CD4-positive, alpha-beta T cell treated with Interleukin-6 at 100 ng/mL for 8 hours (primary cell): ENCODE data around the gene WDR86.

Experiments
- DNase-seq: peaks from one replicate; pipeline ENCODE4 v3.0.0-alpha.2; 2020; ENCODE audit warnings: mixed read lengths, low spot score

The WDR86 gene

GRCh38 chr7:151391358-151391730 is 18.5 kb downstream of the WDR86 start:
- no peak for DNase-seq

- no peak for DNase-seq
Observed at GRCh38 chr7:151390598-151391357, 19.1 kb downstream of the WDR86 start.

- DNase-seq = no peak
Observed at GRCh38 chr7:151389768-151390597, 19.9 kb downstream of the WDR86 start.

GRCh38 chr7:151389096-151389767 is 20.6 kb downstream of the WDR86 start:
- no peak for DNase-seq

GRCh38 chr7:151388430-151388829 is 21.4 kb downstream of the WDR86 start:
- no peak for DNase-seq

- DNase-seq = no peak
Observed at GRCh38 chr7:151388007-151388297, 21.9 kb downstream of the WDR86 start.

- no peak for DNase-seq
Observed at GRCh38 chr7:151387161-151388006, 22.5 kb downstream of the WDR86 start.

- DNase-seq = no peak
Observed at GRCh38 chr7:151386301-151387160, 23.3 kb downstream of the WDR86 start.

GRCh38 chr7:151385626-151386300 is 24.1 kb downstream of the WDR86 start:
- DNase-seq = no peak

- DNase-seq = no peak
Observed at GRCh38 chr7:151384776-151385625, 24.8 kb downstream of the WDR86 start.

GRCh38 chr7:151384352-151384697 is 25.5 kb downstream of the WDR86 start:
- DNase-seq = no peak

GRCh38 chr7:151383638-151384351 is 26.0 kb downstream of the WDR86 start:
- DNase-seq = no peak

- no peak for DNase-seq
Observed at GRCh38 chr7:151382079-151382885, 27.6 kb downstream of the WDR86 start.

GRCh38 chr7:151381348-151382078 is 28.3 kb downstream of the WDR86 start:
- peak; percentile 37 for DNase-seq

- no peak for DNase-seq
Observed at GRCh38 chr7:151381098-151381347, 28.8 kb downstream of the WDR86 start.

GRCh38 chr7:151380199-151381097 is 29.4 kb downstream of the WDR86 start:
- DNase-seq = no peak
